ENCODE measurements around the gene TMEM132E.

DNA sequence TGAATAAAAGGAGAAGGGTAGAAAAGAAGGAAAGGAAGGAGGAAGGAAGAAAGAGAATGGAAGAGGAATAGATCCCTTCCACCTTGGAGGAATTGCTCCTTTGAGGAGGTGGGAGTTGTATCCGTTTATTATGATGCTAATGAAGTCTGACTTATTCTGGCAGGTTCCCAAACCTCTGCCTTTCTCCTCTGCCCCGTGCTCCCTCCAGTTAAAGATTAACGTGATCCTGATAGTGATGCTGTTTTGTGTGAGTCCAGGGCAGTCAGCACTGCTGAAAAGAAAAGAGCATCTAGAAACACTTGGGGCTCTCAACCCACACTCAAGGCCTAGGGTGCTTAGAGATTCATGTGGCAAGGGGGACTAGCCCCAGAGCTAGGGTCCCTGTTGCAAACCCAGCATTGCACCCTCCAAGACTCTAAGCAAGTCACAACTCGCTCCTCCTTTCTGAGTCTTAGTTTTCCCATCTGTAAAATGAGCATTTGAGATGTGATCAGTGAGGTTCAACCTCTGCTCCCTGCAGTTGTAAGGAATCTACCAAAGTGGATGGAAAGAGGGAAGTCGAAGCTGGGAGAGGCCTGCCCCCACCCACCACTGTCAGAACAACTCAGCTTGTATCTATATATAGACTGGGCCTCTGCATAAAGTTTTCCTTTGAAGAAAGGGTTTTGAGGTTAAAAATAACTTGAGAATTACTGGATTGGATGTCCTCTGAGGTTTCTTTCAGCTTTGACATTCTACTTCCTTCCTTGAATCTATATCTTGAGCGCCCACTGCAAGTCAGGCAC, 46.9 kb upstream of the TMEM132E start:
- TF ChIP-seq, protein P1, sequence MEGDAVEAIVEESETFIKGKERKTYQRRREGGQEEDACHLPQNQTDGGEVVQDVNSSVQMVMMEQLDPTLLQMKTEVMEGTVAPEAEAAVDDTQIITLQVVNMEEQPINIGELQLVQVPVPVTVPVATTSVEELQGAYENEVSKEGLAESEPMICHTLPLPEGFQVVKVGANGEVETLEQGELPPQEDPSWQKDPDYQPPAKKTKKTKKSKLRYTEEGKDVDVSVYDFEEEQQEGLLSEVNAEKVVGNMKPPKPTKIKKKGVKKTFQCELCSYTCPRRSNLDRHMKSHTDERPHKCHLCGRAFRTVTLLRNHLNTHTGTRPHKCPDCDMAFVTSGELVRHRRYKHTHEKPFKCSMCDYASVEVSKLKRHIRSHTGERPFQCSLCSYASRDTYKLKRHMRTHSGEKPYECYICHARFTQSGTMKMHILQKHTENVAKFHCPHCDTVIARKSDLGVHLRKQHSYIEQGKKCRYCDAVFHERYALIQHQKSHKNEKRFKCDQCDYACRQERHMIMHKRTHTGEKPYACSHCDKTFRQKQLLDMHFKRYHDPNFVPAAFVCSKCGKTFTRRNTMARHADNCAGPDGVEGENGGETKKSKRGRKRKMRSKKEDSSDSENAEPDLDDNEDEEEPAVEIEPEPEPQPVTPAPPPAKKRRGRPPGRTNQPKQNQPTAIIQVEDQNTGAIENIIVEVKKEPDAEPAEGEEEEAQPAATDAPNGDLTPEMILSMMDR (IDR thresholded peaks at IDR 0.05; ENCODE audit: low read depth, low read length), result no peak
- no peak for TF ChIP-seq EZH2phosphoT487 (IDR thresholded peaks at IDR 0.05; ENCODE audit: low read depth)

Measured in OCI-LY3 (cell line).